Measurements from ENCODE around the gene SNRNP25.
"Not testable (repeated sequence)": the region's sequence is repeated elsewhere in the genome, so short reads cannot be mapped to it uniquely, and the experiment has no call there.

SNRNP25 gene

GRCh38 chr16:42069-42457, 11.6 kb upstream of the SNRNP25 start:
- no peak for DNase-seq

- DNase-seq: no peak
Measured at GRCh38 chr16:42691-43090, 10.9 kb upstream of the SNRNP25 start.

DNA sequence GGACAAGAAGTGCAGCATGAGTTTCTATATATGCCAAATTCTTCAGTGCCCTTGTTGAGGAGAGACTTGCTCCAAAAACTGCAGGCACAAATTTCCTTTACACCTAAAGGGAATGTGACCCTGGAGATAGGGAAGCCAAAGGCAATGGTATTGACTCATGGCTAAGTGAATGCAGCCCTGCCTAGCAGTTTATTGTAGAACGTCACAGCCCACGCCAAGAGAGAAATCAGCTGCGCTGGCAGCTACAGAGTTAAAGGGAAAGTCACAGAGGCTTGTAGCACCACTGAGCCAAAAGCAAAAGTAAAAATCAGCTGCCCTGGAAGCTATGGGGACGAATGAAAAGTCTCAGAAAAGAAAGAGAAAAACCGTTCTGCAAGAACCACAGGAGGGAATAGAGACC, 10.3 kb upstream of the SNRNP25 start:
- DNase-seq: no peak

- DNase-seq: no peak
Measured at GRCh38 chr16:44655-45054, 9.0 kb upstream of the SNRNP25 start.

GRCh38 chr16:45454-45853, 8.2 kb upstream of the SNRNP25 start:
- DNase-seq: no peak

DNA sequence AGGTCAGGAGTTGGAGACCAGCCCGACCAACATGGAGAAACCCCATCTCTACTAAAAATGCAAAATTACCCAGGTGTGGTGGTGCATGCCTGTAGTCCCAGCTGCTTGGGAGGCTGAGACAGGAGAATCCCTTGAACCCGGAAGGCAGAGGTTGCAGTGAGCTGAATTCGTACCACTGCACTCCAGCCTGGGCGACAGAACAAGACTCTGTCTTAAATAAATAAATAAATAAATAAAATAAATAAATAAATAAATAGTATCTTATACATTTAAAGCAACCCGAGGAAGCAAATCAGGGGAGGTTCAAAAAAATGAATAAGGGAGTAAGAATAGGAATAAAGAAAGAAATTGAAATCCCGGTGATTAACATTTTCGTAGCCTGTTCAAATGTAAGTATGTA, 7.1 kb upstream of the SNRNP25 start:
- DNase-seq: not testable (repeated sequence)

- no peak for DNase-seq
Measured at GRCh38 chr16:47234-47633, 6.4 kb upstream of the SNRNP25 start.

DNA sequence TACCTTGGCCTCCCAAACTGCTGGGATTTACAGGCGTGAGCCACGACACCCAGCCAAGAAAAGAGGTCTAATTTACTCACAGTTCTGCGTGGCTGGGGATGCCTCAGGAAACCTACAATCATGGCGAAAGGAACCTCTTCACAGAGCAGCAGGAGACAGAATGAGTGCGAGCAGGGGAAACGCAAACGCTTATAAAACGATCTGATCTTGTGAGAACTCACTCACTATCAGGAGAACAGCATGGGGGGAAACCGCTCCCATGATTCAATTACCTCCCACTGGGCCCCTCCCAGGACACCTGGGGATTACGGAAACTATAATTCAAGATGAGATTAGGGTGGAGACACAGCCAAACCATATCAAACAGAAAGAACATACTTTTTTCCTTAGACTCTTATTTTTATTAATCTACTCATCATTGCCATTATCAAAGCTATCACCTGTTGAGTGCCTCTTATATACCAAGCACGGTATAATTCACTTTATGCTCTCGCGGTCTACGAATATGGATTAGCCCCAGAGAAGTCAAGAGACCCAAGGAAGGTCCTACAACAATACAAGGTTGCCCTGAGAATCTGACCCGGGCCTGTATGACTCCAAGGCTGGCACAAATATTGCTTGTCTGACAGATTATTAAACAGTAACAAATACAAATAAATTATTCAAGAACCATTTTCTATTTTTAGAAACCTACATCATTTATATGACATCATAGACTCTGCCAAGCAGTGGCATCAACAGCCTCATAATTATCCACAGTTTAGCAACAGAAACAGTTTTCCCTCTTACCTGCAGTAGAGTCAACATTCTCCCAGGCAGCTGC, 2.6 kb upstream of the SNRNP25 start:
- DNase-seq: no peak

GRCh38 chr16:54237-54581, 581 bp downstream of the SNRNP25 start:
- no peak for DNase-seq

GRCh38 chr16:55571-56136, 2.0 kb downstream of the SNRNP25 start:
- DNase-seq: no peak

DNA sequence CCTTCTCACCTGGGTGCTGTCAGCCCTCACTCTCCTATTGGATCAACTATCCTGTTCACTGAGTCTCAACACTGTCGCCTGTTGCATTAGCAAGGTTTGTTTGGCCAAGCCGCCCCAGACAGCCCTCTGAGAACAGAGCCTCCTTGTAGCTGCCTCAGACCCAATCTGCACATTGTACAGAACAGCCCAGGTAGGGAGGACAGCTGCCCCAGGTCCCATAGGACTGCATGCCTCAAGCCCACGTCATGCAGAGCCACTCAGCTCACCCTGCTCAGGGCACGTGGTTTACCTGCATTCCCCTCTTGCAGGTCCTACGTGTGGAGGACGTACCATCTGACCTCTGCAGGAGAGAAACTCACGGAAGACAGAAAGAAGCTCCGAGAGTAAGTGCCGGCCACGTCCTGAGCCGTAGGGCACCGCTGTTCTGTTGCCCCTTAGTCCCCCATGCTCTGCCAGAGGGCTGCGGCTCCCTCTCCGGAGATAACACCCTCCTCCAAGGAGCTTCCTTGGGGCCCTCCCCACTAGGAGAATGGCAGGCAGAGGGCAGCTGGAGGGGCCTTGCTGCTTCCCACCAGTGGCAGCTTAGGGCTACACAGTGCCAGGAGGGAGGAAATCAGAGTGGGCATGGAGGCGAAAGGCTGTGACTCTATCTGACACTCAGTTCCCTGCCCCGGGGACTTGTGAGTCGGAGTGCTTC, 2.8 kb downstream of the SNRNP25 start:
- no peak for DNase-seq

GRCh38 chr16:57711-58110, 4.1 kb downstream of the SNRNP25 start:
- DNase-seq: no peak

- no peak for DNase-seq
Measured at GRCh38 chr16:58491-59439, 5.1 kb downstream of the SNRNP25 start.

DNA sequence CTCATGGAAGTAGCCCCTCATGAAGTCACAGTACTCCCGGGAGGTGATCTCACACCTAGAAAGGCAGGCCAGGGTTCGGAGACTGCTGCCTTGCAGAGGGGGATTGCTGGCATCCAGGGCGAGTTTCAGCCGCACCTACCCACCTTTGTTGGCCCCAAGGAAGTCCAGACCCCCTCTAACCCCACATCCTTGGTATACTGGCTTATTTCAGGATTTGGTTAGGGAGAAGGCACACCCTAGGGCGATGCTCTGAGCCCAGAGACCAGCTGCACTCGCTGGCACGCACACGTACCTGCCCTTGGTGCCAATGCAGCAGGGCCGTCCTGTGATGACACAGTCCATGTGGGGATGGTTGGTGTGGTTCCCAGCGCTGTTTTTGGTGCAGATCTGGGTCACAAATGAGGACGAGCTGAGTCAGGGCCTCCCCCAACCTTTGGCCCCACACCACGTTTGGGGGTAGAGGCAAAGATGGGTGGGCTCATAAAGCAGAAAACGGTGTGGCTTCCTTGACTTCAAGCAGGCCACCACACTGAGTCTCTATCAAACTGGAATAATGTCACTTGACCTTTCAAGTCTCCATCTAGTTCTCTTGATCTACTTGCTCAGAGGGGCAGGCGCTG, 5.9 kb downstream of the SNRNP25 start:
- no peak for DNase-seq

DNA sequence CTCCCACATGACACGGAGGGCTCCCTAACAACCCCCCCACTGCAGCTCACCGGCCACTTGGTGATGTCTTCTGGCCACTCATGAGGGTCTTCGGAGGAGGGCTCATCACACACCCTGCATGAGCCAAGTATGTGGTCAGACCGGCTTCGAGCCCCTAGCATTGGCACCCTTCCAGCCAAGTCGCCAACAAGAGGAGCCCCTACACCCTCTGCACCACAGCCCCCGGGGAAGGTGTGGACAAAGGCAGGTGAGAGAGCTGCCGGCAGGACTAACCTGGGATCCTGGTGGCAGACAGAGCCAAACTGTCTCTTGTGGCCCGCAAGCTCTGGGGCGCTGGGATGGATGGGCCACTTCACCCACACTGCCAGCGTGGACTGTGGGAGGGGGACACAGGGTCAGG, 6.5 kb downstream of the SNRNP25 start:
- DNase-seq: no peak

- no peak for DNase-seq
Measured at GRCh38 chr16:60929-61878, 7.6 kb downstream of the SNRNP25 start.

DNA sequence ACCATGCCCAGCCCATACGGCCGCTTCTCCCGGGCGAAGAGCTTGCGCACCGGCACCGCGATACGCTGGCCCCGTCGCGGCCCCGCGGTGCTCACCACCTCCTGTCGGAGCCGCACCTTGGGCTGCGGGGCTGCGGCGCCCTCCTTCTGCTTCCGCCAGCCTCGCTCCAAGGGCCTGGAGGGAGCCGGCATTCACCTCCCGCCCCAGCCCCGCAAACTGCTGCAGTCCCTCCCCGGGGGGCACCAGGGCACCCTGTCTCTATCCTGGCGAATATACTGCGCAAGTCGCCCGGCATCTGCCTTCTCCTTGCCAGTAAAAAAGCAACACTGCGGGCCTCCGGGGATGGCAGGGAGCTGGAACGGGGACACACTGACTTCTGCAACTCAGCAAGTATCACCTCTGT, 8.3 kb downstream of the SNRNP25 start:
- no peak for DNase-seq

- DNase-seq: no peak
Measured at GRCh38 chr16:62283-62967, 8.8 kb downstream of the SNRNP25 start.

DNA sequence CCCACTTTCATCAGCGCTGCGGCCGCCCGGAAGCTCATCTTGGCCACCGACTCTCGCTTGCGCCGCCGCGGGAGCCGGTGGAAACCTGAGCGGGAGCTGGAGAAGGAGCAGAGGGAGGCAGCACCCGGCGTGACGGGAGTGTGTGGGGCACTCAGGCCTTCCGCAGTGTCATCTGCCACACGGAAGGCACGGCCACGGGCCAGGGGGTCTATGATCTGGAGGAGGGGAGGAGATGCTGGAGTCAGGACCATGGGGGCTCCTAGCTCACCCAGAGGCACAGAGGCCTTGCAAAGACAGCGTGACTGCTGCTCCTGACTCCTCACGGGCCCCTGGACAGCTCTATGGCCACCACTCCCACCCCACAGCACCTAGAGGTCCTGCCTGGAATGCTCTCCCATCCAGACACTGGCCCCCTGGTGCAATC, 9.4 kb downstream of the SNRNP25 start:
- DNase-seq: no peak

DNA sequence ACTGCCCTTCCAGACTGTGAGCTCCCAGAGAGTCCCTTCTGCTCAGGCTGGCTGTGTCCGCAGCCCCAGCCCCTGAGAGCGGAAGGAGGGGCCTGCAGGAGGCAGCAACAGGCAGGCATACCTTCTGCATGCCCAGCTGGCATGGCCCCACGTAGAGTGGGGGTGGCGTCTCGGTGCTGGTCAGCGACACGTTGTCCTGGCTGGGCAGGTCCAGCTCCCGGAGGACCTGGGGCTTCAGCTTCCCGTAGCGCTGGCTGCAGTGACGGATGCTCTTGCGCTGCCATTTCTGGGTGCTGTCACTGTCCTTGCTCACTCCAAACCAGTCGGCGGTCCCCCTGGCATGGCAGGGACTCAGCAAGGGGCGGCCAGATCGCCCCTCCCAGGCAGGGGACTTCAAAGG, 9.8 kb downstream of the SNRNP25 start:
- DNase-seq: no peak

Measured in CD4-positive, alpha-beta T cell treated with Interleukin-17A for 1 hour (primary cell).